Testis (tissue), 2 donors: ENCODE results near the gene COL17A1.

Source experiments
- CTCF ChIP-seq, 3 experiments: fragments of 450-650 bp in 2 of 3; fragments of 200-600 bp in 1 of 3; sonication (generic) in 1 of 3; IDR thresholded peaks; one replicate each; pipeline ENCODE4 v1.5.1; 2016 to 2019; ENCODE audit warnings: antibody characterized with exemption in 3 of 3, mild to moderate bottlenecking in 2 of 3, moderate library complexity in 1 of 3
- POLR2A ChIP-seq: fragments of 450-650 bp; IDR thresholded peaks from one replicate; pipeline ENCODE4 v1.6.1; 2017; ENCODE audit warnings: antibody characterized with exemption, mild to moderate bottlenecking, moderate library complexity

GRCh38 chr10:104099941-104100340 lies 14.3 kb upstream of the COL17A1 start:
- TF ChIP-seq CTCF (IDR thresholded peaks at IDR 0.05) = no peak
- TF ChIP-seq POLR2A = no peak
